Common myeloid progenitor, CD34-positive (primary cell): ENCODE measurements around the gene AACS.
"Not testable (repeated sequence)": the region's sequence is repeated elsewhere in the genome, so short reads cannot be mapped to it uniquely, and the experiment has no call there.

Source experiments
- CTCF ChIA-PET: fragments of 350-600 bp; sonication (Branson Sonifier 250); formaldehyde crosslinking; loops from one replicate; lab custom pipeline; 2021; ENCODE audit warnings: antibody characterized with exemption; lab: Charles Lee
- POLR2A ChIA-PET: fragments of 350-600 bp; sonication (Branson Sonifier 250); formaldehyde crosslinking; loops from one replicate; lab custom pipeline; 2021; ENCODE audit warnings: antibody characterized with exemption; lab: Charles Lee
- DNase-seq, 3 donors: peaks; one replicate each; pipeline versions ENCODE4 v3.0.0 to v3.0.0-alpha.2; 2013
- H3K27ac ChIP-seq, 2 experiments: 1 replicate in 1 of 2; 2 replicates in 1 of 2; pipeline ENCODE4 v1.7.0; 2013; ENCODE audit warnings: inconsistent platforms in 2 of 2, low read length in 2 of 2, mild to moderate bottlenecking in 2 of 2, low read depth in 1 of 2, moderate library complexity in 1 of 2; ENCODE audit not compliant: severe bottlenecking in 2 of 2, insufficient read depth in 1 of 2, poor library complexity in 1 of 2
- H3K27me3 ChIP-seq, 5 experiments: replicated peaks in 2 of 5; 1 replicate in 3 of 5; 2 replicates in 2 of 5; pipeline versions ENCODE4 v1.6.1 to v1.7.0; 2013; ENCODE audit warnings: low read length in 4 of 5, mild to moderate bottlenecking in 2 of 5, moderate library complexity in 2 of 5, inconsistent platforms in 1 of 5; ENCODE audit not compliant: insufficient read depth in 5 of 5, control insufficient read depth in 4 of 5
- H3K36me3 ChIP-seq, 4 experiments: 1 replicate in 2 of 4; 2 replicates in 2 of 4; pipeline versions ENCODE4 v1.6.1 to v1.7.0; 2013; ENCODE audit warnings: low read length in 3 of 4, control low read depth in 1 of 4, mild to moderate bottlenecking in 1 of 4; ENCODE audit not compliant: control insufficient read depth in 4 of 4, insufficient read depth in 4 of 4
- H3K4me1 ChIP-seq, 4 experiments: 1 replicate in 3 of 4; 2 replicates in 1 of 4; pipeline versions ENCODE4 v1.6.1 to v1.7.1; 2013; ENCODE audit warnings: low read length in 3 of 4, mild to moderate bottlenecking in 3 of 4, control low read depth in 1 of 4, inconsistent platforms in 1 of 4, moderate library complexity in 1 of 4; ENCODE audit not compliant: control insufficient read depth in 4 of 4, insufficient read depth in 4 of 4; ENCODE audit errors: control extremely low read depth in 1 of 4
- H3K4me3 ChIP-seq, 7 experiments: 1 replicate in 4 of 7; 2 replicates in 3 of 7; pipeline versions ENCODE4 v1.5.1 to v1.7.0; 2013; ENCODE audit warnings: mild to moderate bottlenecking in 7 of 7, low read length in 6 of 7, moderate library complexity in 6 of 7, inconsistent platforms in 2 of 7, low read depth in 2 of 7, control low read depth in 1 of 7; ENCODE audit not compliant: insufficient read depth in 4 of 7, control insufficient read depth in 1 of 7; ENCODE audit errors: extremely low read depth in 1 of 7
- H3K9me3 ChIP-seq, 5 experiments: 1 replicate in 4 of 5; 2 replicates in 1 of 5; pipeline versions ENCODE4 v1.6.1 to v1.7.1; 2013; ENCODE audit warnings: low read length in 4 of 5, mild to moderate bottlenecking in 2 of 5, inconsistent platforms in 1 of 5, low read depth in 1 of 5, moderate library complexity in 1 of 5; ENCODE audit not compliant: control insufficient read depth in 4 of 5, insufficient read depth in 2 of 5; ENCODE audit errors: control extremely low read depth in 1 of 5
- WGBS: methylation state at CpG from one replicate; pipeline ENCODE4 v1.1.5; 2013; ENCODE audit not compliant: insufficient coverage; 5-methylcytosine and 5-hydroxymethylcytosine counted together

The AACS gene

GRCh38 chr12:125023065-125023464 lies 42.2 kb upstream of the AACS start:
- 100% methylated on average over 1 of the region's 2 CpGs for WGBS
- H3K27ac ChIP-seq, result no peak overlapping the region
- CTCF ChIA-PET, result no interaction called here

GRCh38 chr12:125024949-125025563 lies 40.2 kb upstream of the AACS start:
- CTCF ChIA-PET, result no interaction called here
- no peak for DNase-seq
- H3K27ac ChIP-seq, result no peak overlapping the region
- peaks cover 4 to 68% (median 17%) of the 10 kb centered on the region in 4 experiments for H3K36me3 ChIP-seq
- POLR2A ChIA-PET, result no interaction called here
- H3K4me3 ChIP-seq, result no peak overlapping the region
- peaks cover 0 to 4% (median 0%) of the 10 kb centered on the region in 5 experiments for H3K9me3 ChIP-seq
- no peaks in the 10 kb centered on the region for H3K4me1 ChIP-seq
- no peaks in the 10 kb centered on the region for H3K27me3 ChIP-seq
- WGBS, result 99% methylated on average over 33 of the region's 43 CpGs

More at GRCh38 chr12:125023065-125023464, 42.2 kb upstream of the AACS start:
- Histone ChIP-seq H3K4me1 (no peaks in the 10 kb centered on the region), H3K9me3 (peaks cover 0 to 4% (median 0%) of the 10 kb centered on the region in 5 experiments), H3K27me3 (no peaks in the 10 kb centered on the region), H3K36me3 (peaks cover 6 to 66% (median 21%) of the 10 kb centered on the region in 4 experiments), H3K4me3 (no peak overlapping the region)
- POLR2A ChIA-PET, result no interaction called here
- DNase-seq, result no peak

DNA sequence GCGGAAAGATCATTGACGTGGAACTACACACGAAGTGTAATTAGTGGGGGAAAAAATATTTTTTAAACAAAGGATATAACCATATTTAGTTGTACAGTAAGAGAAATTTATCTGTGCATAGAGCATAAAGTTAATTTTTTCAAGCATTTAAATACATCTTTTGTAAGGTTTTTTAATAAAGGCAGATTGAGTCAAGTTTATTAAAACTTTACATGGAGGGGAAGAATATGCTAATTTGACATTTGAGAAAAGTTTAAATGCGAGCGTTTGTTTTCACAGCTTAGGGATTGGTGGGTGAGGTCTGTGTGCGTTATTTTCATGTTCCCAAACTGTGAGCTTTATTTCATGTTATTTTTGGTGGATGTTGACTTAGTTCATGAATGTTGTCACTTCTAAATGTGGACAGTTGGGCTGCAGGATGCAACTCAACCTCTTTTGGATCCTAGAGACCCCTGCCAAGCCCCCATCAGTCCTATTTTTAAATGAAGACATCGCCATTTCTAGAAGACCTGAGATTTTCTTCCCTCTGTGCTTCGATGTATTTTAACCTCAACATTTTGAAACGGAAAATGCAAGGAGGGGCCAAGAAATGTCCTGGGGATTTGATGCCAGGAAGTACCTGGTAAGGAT lies 39.5 kb upstream of the AACS start:
- Histone ChIP-seq H3K9me3 (peaks cover 0 to 4% (median 0%) of the 10 kb centered on the region in 5 experiments), H3K4me1 (no peaks in the 10 kb centered on the region), H3K27ac (no peak overlapping the region), H3K4me3 (no peak overlapping the region), H3K27me3 (no peaks in the 10 kb centered on the region), H3K36me3 (peaks cover 4 to 66% (median 17%) of the 10 kb centered on the region in 4 experiments)
- DNase-seq, result no peak
- WGBS, result 100% methylated on average over 4 of the region's 9 CpGs
- POLR2A ChIA-PET, result no interaction called here
- CTCF ChIA-PET, result no interaction called here

DNA sequence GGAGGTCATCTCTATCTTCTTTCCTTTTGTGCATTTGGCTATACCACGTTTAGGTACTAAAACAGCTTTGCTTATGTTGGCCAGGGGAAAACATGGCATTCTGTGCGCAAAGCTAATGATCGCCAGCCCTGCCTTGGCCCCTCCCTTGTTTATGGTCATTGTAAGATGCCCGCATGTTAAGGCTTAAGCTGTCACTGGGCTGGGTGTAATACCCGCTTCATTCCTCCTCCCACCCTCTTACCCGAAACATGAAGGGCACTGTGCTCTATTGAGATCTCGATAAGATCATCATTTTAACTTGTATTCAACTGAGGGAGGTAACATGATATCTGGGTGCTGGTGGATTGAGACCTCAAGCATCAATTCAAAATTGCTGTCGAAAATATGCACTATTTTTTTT lies 37.1 kb upstream of the AACS start:
- H3K27ac ChIP-seq, result no peak overlapping the region
- H3K4me1 ChIP-seq, result no peaks in the 10 kb centered on the region
- no peak for DNase-seq
- CTCF ChIA-PET, result no interaction called here
- no peaks in the 10 kb centered on the region for H3K27me3 ChIP-seq
- H3K9me3 ChIP-seq, result peaks cover 0 to 2% (median 0%) of the 10 kb centered on the region in 5 experiments
- H3K4me3 ChIP-seq, result no peak overlapping the region
- H3K36me3 ChIP-seq, result peaks cover under 1 to 52% (median 10%) of the 10 kb centered on the region in 4 experiments
- 97% methylated on average over 8 of the region's 8 CpGs for WGBS
- POLR2A ChIA-PET, result no interaction called here

DNA sequence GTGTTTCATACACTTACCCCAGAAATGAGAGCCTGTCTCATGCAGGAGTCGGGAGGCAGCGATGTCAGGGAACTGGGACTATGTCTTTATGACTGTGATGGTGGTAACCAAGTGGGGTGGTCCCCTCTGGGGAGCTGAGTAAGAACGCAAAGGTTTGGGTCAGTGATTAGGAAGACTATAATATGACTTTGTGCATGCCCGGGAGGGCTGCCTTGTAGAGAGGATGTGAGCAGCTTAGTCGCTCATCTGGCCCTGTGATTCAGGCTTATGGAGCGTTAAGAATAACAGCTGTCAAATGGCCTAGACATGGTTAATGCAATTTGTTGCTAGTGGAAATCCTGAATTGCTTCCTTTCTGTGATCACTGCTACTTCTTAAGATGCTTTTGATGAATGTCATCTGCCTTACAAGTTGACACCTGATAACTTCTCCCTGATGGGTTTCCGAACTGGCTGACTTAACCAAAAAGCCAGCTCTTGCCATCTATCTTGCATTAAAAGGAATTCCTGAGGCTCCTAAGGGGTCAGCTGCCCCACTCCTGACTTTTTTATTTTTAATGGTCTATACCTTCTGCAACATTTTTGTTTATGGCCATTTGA lies 35.4 kb upstream of the AACS start:
- DNase-seq, result no peak
- Histone ChIP-seq H3K4me1 (no peaks in the 10 kb centered on the region), H3K36me3 (peaks cover 0 to 39% (median 7%) of the 10 kb centered on the region in 4 experiments), H3K9me3 (no peaks in the 10 kb centered on the region), H3K27me3 (no peaks in the 10 kb centered on the region), H3K4me3 (no peak overlapping the region), H3K27ac (no peak overlapping the region)
- WGBS, result 100% methylated on average over 7 of the region's 7 CpGs
- ChIA-PET CTCF (interaction anchor here (0.6 kb wide), 1 partner anchor 132 kb away, joined by 3 read pairs; no protein-coding TSS in a partner anchor), POLR2A (no interaction called here)

DNA sequence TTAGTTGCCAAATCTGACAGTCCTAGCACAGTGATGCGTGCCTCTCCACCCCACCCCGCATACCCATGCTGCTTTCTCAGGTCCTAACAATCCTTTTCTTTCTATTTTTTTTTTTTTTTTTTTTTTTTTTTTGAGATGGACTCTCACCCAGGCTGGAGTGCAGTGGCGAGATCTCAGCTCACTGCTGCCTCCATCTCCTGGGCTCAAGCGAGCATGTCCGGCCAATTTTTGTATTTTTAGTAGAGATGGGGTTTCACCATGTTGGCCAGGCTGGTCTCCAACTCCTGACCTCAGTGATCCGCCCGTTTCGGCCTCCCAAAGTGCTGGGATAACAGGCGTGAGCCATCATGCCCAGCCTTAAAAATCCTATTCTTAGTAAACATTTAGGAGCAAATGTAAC lies 33.8 kb upstream of the AACS start:
- DNase-seq, H3K9me3 ChIP-seq, H3K27ac ChIP-seq, POLR2A ChIA-PET, H3K27me3 ChIP-seq, H3K4me1 ChIP-seq, H3K4me3 ChIP-seq, CTCF ChIA-PET: not testable (repeated sequence)
- WGBS, result 100% methylated on average over 3 of the region's 9 CpGs
- peaks cover 0 to 23% (median 4%) of the 10 kb centered on the region in 4 experiments for H3K36me3 ChIP-seq
